HL-60/S4 (cell line): ENCODE data around the gene HID1.

ENCODE experiments used
- in situ Hi-C: fragments of 300-500 bp; cut with MboI; formaldehyde crosslinking; loops from 2 replicates; pipeline ENCODE4 v1.14.3; 2022; ENCODE audit warnings: low sequenced_read_pairs

HID1 gene

DNA sequence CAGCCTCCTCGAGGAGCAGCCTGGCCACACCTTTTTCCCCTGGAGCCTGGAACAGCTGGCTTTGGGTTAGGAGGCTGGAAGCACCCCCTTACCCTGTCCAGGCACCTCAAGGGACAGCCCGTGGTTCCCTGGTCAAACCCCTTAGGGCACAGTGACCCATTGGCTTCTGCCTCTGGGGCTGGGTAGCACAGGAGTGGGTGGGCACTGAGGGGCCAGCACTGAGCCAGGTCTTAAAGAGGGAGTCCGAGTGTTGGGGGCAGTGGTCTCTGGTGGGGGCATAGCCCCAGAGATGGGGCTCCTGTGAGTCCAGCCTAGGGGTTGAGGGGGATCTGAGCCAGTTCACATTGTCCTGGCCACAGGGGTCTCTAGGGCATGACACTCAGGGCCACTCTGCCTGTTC is 21.5 kb downstream of the HID1 start:
- in situ Hi-C loops, result loop anchor here (10.0 kb wide), 1 partner anchor 286 kb away; no protein-coding TSS in a partner anchor

DNA sequence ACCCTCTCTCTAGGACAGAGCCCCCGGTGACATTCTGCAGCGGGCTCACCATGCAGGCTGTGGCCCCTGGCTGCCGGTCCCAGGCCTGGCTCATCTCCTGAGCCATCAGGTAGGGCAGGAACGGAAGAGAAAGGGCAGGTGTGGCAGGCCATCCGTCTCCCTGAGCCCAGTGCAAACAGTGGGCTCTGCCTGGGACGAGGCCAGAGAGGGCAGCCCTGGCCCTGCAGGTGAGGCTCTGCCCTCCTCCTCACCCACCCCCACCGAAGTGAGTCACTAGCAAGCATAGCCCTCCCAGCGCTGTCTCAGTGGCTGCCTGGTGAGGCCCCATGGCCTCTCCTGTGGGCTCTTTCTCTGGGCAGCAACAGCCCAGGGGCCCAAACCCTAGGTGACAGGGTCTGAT is 22.4 kb downstream of the HID1 start:
- in situ Hi-C loops, result loop anchor here (10.0 kb wide), 1 partner anchor 285 kb away; no protein-coding TSS in a partner anchor

DNA sequence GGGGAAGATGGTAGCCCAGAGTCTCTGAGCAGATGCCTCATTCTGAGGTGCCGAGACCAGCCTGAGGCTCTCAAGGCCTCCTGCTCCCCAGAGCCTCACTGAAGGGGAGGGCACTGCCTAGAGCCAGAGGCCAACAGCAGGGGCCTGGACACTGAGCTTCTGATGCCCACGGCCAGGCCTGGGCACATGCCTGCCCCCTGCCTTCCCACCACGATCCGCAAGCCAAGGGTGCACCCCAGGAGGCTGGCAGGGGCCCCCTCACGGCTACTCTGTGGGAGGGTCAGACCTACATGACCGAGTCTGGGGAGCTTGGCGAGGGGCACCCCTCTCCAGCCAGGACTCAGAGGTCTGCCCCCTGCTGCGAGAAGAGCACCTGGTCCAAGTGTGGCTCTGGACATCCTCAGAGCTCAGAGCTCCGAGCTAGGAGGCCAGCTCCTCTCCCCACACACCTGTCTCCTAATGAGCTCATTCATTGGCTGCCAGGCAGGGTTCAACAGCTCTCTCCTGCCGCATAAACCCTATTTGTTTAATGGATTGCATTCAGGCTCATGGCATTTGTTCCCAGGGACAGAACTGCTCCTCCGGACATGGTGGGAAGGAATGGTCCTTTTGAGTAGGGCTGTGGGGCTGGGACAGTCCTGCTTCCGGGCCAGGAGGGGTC is 23.0 kb downstream of the HID1 start:
- in situ Hi-C loops, result loop anchor here (10.0 kb wide), 1 partner anchor 285 kb away; no protein-coding TSS in a partner anchor

DNA sequence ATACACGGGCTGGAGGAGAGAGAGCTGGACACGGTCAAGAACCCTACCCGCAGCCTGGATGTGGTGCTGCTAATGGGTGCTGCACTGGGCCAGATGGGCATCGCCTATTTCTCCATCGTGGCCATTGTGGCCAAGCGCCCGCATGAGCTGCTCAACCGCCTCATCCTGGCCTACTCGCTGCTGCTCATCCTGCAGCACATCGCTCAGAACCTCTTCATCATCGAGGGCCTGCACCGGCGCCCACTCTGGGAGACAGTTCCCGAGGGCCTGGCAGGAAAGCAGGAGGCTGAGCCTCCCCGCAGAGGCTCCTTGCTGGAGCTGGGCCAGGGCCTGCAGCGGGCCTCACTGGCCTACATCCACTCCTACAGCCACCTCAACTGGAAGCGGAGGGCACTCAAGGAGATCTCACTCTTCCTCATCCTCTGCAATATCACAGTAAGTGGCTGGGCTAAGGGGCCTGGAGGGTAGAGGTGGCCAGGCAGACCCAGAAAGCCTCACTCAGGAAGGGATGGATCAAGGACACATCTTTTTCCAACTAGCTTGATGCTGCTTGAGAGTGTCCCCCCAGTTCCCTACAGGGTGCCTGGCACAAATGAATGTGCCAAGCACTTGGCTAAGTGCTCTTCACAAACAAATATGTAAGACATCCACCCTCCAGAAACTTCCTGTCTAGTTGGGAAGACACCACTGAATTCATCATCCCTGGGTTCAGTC is 25.4 kb downstream of the HID1 start:
- in situ Hi-C loops, result no loop called here

DNA sequence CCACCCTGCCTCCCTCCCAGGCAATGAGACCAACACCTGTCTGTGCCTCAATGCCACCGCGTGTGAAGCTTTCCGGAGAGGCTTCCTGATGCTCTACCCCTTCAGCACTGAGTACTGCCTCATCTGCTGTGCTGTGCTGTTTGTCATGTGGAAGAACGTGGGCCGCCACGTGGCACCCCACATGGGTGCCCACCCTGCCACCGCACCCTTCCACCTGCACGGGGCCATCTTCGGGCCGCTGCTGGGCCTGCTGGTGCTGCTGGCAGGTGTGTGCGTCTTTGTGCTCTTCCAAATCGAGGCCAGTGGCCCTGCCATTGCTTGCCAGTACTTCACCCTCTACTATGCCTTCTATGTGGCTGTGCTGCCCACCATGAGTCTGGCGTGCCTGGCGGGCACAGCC is 25.9 kb downstream of the HID1 start:
- in situ Hi-C loops, result no loop called here

DNA sequence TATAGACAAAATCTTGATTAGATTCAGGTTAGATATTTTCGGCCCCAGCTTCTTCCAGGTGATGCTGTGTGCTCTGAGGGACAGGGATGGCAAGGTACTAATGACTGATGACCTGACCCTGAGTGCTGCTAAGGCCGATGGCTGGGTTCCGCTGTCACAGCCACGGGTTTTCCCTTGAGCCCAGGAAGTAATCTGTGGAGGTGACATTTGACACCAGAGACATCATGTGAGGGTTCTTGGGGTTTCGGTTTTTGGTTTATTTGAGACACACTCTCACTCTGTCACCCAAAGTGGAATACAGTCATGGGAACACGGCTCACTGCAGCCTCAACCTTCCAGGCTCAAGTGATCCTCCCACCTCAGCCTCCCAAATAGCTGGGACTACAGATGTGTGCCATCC is 27.0 kb downstream of the HID1 start:
- in situ Hi-C loops, result no loop called here

DNA sequence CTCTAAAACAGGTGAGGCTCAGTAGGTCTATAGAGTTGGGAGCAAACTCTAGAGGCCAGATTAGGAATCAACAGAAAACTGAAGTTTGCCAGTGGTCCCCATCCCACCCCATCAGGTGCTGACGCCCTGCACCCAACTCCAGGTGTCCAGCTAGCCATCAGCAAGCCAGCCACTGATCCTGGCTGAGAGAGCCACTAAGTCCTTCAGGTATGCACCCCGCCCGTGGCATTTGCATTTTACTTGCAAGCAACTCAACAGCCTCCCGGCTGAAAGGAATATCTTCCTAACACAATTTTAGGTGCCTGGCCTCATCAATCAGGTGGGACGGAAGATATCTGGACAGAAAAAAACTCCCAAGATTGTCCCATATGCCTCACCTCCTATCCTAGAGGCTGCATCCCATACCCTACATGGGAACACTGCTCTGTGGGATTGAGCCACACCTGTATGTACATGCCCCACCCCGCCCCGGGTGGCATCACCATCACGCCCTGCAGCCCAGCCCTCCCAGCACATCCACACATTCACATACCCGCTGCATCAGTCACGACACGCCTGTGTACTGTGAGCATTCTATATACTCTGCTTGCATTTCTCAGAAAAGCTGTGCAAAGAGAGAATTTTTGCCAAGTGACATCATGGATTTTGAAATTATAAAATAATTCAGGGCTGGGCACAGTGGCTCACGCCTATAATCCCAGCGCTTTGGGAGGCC is 28.6 kb downstream of the HID1 start:
- in situ Hi-C loops, result no loop called here

DNA sequence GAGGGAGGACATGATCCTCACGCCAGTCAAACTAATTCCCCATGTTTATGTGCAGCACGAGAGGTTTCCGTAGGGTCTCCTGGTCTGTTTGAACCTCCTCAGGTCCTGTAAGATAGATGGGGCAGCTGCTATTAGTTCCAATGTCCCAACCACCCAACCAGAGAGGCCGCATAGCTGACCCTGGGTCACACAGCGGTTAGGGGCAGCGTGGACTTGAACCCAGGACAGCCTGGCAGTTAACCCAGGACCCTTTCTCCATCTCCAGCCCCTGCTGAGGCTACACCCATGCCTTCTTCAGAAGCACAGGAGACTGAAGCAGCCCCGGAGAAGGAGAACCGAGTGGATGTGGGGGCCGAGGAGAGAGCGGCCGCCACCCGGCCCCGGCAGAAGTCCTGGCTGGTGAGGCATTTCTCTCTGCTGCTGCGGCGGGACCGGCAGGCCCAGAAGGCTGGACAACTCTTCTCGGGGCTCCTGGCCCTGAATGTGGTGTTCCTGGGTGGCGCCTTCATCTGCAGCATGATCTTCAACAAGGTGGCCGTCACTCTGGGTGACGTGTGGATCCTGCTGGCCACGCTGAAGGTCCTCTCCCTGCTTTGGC is 31.3 kb downstream of the HID1 start:
- in situ Hi-C loops, result no loop called here

DNA sequence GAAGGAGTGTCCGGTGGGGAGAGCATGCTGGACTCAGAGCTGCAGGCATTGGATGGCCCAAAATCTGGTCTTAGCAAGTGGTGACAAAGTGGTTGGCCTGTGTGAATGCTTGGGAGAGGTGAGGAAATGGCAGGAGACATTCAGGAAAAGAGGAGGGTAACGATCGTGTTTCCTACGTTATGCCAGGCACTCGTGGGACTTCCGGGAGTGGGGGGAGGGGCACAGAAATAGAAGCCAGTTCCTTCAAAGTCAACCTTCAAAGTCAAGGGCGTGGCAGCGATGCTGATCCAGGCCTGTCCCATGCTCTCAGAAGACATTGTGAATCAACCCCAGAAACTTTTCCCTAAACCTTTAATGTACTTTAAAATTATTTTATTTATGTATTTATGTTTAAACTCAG is 33.0 kb downstream of the HID1 start:
- in situ Hi-C loops, result no loop called here

DNA sequence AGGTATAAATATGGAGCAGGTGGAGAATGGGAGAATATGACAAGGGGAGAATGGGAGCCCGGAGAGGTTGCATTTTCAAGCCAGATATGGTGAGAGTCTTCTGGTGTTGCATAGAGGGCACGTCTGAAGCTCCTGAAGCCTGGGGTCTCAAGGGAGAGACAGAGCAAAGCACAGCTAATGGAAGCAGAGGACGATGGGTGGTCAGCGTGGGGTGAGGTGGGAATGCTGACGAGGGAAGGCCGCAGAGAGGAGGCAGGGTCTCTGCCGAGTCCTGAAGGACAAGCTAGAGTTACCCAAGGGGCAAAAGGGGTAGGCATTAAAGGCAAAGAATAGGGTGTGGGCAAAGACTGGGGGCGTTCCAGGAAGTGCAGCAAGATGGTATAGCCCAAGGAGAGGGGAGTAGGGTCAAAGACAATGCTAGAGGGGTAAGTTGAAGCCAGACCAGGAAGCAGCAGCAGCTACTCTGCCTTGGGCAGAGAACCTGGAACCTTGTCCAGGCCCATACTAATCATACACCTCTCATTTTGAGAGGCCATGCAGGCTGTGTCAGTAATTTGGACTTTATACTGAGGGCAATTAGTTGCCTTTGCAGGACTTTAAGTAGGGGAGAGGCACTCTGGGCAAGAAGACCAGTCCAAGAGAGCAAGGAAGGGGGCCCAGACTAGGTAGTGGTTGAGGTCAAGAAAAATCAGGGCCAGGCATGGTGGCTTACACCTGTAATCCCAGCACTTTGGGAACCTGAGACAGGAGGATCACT is 34.2 kb downstream of the HID1 start:
- in situ Hi-C loops, result no loop called here

DNA sequence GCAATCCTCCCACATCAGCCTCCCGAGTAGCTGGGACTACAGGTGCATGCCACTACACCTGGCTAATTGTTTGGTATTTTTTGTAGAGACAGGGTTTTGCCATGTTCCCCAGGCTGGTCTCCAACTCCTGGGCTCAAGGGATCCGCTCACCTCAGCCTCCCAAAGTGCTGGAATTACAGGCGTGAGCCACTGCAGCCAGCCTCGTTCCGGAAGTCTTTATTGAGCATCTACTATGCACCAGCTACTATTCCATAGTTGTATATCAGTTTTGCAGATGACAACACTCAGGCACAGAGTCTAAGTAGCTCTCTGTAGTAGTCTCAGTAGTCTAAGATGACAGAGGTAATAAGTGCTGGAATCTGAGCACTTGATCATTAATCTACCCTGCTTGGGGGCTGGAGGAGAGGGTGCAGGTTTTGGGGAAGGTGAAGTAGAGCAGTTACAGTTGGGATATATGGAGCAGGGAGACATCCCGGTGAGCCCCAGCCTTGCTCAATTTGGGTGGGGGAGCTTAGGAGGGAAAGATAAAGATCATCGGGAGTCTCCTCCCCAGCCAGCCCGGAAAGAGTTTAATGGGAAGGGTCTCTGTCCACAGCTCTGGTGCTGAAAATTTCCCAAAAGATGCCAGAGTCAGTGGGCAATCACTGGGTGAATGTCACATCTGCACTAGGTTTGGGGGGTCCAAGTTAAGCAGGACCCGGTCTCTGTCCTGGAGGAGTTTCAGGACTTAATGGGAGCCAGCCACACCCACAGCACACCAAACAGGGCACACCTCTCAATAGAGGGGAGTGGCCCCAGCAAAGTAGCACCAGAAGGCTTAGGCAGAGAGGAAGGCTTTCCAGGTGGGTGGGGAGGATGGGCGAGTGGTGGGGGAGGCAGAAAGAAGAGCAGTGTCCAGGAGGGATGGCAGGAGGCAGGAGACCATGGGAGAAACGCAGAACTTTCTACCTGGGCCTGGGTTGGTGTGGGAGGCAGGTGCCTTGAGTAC is 35.2 kb downstream of the HID1 start:
- in situ Hi-C loops, result no loop called here

DNA sequence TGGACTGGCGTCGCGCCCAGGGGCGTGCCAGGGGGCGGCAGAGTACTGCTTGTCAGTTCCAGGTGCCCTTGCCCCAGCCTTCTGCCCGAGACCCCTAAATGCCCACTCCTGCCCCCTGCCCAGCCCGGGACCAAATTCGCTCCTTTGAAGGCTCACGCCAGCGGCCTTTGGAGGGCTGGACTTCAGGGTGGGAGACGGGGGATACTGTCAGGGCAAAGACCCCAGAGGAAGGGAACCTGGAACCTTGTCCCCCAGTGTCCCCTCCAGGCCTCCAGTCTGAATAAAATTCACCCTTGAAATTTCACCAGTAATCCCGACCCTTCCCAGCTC is 36.1 kb downstream of the HID1 start:
- in situ Hi-C loops, result no loop called here

DNA sequence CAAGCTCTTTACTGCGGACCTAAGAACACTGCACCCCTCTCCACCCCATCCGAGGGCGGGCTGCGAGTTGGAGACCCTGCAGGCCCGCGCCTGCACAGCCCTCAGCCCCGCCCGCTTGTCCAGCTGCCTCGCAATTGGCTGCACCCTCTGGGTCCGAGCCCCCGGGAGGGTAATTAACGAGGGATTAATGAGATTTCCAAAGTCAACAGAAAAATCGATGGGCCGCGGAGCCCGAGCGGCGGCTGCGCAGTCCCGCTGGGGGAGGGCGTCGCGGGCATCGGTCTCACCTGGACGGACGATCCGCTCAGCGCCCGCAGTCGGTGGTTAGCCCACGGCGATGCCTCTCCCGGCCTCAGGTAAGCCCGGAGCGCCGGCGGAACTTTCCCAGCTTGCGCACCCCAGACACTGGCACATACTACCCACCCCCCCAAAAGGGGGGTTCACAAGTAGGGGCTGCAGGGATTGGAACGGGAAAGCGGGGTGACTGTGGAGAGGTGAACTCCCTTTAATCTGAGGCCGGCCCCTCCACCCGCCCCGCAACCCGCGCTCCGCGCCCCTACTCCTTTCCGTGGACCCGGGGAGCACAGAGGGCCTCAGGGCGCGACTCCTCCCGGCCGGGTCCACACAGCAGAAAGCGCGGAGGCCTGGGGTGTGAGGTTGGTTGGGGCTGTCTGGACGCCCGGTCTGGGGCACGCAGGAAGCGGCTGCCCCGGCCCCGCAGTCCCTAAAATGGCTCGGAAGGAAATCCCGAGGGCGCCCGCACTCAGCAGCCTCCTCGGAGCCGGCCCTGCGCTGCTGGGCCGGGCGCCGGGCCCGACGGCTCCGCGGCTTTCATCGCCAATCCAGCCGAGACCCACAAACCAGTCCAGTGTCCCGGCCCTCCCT is 36.7 kb downstream of the HID1 start, which contains the start of gene OTOP3:
TSS of gene OTOP3 (plus strand) at position 314 of the 885 bp plus-strand sequence. CDS start at position 338, 24 bp downstream.
- in situ Hi-C loops, result no loop called here

DNA sequence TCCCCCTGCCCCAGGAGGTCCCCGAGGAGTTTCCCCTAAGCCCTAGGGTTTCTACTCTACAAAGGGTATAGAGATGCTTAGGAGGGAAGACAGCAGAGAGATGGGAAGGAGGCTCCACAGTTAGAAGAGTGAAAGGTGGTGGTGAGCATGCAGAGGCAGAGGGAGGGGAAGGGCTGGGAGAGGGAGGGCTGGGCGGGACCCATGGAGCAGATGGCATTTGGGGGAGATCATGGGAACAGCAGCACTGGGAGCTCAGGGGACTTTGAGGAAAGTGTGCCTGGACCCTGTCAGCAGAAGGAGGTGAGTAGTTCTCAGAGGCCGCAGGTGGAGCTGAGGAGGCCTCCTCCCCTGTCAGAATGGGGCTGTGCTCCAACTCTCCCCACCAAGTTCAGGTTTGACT is 37.5 kb downstream of the HID1 start:
- in situ Hi-C loops, result no loop called here

DNA sequence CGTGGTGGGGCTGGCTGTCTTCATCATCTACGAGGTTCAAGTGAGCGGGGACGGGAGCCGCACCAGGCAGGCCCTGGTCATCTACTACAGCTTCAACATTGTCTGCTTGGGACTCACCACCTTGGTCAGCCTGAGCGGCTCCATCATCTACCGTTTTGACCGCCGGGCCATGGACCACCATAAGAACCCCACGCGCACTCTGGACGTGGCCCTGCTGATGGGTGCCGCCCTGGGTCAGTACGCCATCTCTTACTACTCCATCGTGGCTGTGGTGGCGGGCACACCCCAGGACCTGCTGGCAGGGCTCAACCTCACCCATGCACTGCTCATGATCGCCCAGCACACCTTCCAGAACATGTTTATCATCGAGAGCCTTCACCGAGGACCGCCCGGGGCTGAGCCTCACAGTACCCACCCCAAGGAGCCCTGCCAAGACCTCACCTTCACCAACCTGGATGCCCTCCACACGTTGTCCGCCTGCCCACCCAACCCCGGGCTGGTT is 42.0 kb downstream of the HID1 start:
- in situ Hi-C loops, result no loop called here

DNA sequence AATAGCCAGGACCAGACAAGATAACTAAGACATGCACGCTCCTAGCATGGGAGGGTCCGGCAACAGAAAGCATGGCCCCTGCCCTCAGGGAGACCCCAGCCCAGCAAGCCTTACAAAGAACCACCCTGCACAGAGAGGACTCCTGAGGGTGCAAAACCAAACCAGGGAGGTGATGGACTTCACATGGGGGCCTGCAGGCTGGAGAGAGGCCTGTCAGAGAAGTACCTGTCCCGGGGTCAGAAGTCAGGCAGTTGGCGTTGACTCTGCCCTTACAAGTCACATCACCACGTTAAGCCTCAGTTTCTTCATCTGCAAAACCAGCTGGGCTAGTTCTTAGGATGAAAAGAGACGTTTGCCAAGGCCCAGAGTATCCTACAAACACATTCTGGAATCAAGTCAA is 43.8 kb downstream of the HID1 start:
- in situ Hi-C loops, result no loop called here

DNA sequence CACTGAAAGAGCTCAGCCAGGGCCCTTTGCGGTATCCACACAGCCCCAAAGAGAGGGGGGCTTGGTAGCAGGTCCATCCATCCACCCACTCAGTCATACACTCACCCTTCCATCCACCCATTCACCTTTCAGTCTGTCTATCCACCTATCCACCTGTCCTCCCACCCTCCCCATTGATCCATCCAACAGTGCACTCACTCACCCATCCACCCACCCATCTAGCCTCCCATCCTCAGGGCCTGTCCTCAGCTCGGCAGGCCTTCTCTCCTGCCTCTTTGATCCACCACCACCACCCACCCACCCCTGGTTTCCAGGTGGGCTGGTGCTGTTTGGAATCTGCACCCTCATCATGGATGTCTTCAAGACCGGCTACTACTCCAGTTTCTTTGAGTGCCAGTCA is 47.3 kb downstream of the HID1 start:
- in situ Hi-C loops, result no loop called here

DNA sequence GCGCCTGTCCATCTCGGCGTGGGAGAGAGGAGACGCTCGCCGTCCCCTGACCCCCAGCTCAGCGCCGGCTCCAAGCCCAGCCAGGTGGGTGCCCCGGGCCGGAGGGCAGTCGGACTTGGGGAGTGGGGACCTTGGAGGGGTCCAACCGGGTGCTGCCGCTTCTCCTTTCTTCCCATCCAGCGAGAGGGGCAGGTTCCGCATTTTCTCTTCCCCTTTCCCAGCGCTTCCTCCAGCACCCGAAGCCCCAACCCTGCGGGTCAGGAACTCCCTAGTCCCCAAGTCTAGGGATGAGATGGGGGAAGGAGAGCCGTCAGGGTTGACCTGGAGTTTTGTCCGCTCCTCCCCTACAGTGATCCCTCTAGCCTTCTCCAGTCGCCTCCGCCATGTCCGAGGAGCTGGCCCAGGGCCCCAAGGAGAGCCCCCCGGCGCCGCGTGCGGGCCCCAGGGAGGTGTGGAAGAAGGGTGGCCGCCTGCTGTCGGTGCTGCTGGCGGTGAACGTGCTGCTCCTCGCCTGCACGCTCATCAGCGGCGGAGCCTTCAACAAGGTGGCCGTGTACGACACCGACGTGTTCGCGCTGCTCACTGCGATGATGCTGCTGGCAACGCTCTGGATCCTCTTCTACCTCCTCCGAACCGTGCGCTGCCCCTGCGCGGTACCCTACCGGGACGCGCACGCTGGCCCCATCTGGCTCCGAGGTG is 48.2 kb downstream of the HID1 start, which contains the start of gene OTOP2:
TSS of gene OTOP2 (plus strand) at position 24 of the 699 bp plus-strand sequence. CDS start at position 384, 360 bp downstream.
- in situ Hi-C loops, result no loop called here
